BJ (cell line): ENCODE data around the gene PRSS33. TPM values are rescaled to one million over a fixed set of nuclear protein-coding genes. Genes with fewer than 3 reads are reported as not detected.

Experiments used
- CTCF ChIA-PET: fragments of 350-600 bp; formaldehyde crosslinking; extraction: SDS; loops from one replicate; lab custom pipeline; 2021; ENCODE audit warnings: antibody characterized with exemption, inconsistent platforms; lab: Yijun Ruan, JAX
- POLR2A ChIA-PET: fragments of 300-600 bp; sonication (Branson Sonifier 250); formaldehyde crosslinking; extraction: SDS; loops from one replicate; lab custom pipeline; 2021; ENCODE audit warnings: antibody characterized with exemption; lab: Charles Lee
- DNase-seq: peaks from one replicate; pipeline ENCODE4 v3.0.0-alpha.2; 2011; ENCODE audit warnings: low read depth
- H3K27me3 ChIP-seq: 2 replicates; pipeline ENCODE4 v1.6.0; 2011; ENCODE audit warnings: low read length; ENCODE audit not compliant: control insufficient read depth, insufficient read depth
- H3K36me3 ChIP-seq: 2 replicates; pipeline ENCODE4 v1.5.1; 2011; ENCODE audit warnings: low read length; ENCODE audit not compliant: control insufficient read depth, insufficient read depth
- H3K4me3 ChIP-seq: 2 replicates; pipeline ENCODE4 v1.5.1; 2011; ENCODE audit warnings: low read depth, mild to moderate bottlenecking, control low read depth, low read length
- polyA plus RNA-seq: library from polyadenylated mRNA; depleted of rRNA; stranded (reverse); fragments of >200 nt; gene quantifications from 2 replicates; pipeline ENCODE4 v1.2.3, GENCODE V29; 2011; rRNA removed
- small RNA-seq: library from RNA; depleted of rRNA; stranded (forward); fragments of <200 nt; gene quantifications from one replicate; pipeline ENCODE3, GENCODE V24; 2012; ENCODE audit warnings: low replicate concordance, low read depth; ENCODE audit not compliant: insufficient read length
- TF ChIP-seq, protein P1 (sequence below): IDR thresholded peaks from 2 replicates; pipeline ENCODE4 v1.5.1; 2011; ENCODE audit warnings: low read depth, mild to moderate bottlenecking, control low read depth, inconsistent platforms, low read length, moderate library complexity; ENCODE audit not compliant: insufficient read depth

Gene PRSS33
- polyA plus RNA-seq, 1 experiment: not detected

DNA sequence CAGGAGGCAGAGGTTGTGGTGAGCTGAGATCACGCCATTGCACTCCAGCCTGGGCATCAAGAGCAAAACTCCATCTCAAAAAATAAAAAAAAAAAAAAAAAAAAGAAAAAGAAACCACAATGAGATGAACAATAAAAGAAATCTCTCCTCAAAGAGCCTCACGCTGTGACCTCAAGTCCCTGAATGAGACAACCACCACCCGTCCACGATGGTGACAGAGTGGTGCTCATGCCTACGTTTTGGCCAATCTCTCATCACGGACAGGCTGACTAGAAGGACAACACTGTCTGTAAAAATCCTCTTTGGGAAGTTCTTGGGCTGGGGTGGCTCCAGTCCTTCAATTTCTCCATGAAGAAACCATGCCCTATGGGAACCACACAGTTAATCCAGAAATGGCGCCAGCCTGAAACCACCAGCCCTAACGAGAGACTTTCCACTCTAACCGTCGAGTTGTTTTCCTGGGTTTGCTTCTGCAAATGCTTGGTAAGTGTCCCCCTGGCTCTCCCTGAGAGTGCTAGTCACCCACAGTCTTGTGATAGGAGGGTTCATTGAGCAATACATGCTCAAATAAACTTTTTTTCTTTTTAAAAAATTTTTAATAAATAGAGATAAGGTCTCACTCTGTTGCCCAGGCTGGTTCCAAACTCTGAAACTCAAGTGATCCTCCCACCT lies 52.4 kb downstream of the PRSS33 start:
- ChIA-PET CTCF (no interaction called here), POLR2A (no interaction called here)
- Histone ChIP-seq H3K27me3 (peaks cover 1% of the 10 kb centered on the region; the same call in 1 of the 2 replicates), H3K4me3 (no peak overlapping the region), H3K36me3 (no peaks in the 10 kb centered on the region)
- DNase-seq: no peak
- TF ChIP-seq, protein P1, sequence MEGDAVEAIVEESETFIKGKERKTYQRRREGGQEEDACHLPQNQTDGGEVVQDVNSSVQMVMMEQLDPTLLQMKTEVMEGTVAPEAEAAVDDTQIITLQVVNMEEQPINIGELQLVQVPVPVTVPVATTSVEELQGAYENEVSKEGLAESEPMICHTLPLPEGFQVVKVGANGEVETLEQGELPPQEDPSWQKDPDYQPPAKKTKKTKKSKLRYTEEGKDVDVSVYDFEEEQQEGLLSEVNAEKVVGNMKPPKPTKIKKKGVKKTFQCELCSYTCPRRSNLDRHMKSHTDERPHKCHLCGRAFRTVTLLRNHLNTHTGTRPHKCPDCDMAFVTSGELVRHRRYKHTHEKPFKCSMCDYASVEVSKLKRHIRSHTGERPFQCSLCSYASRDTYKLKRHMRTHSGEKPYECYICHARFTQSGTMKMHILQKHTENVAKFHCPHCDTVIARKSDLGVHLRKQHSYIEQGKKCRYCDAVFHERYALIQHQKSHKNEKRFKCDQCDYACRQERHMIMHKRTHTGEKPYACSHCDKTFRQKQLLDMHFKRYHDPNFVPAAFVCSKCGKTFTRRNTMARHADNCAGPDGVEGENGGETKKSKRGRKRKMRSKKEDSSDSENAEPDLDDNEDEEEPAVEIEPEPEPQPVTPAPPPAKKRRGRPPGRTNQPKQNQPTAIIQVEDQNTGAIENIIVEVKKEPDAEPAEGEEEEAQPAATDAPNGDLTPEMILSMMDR: no peak

Small RNA genes lying within 50 kb of the gene (small RNA-seq; reads per million reads assigned to genes)
- gene SNORA3C: not detected

Other genes with a start within 250 kb of the PRSS33 start
- gene PDPK1, start 249.5 kb downstream of the PRSS33 start, polyA plus RNA-seq: 25.0 and 31.3 TPM in 2 replicates
- 25.4 and 34.5 TPM in 2 replicates for gene KCTD5, start 105.0 kb downstream of the PRSS33 start, polyA plus RNA-seq
- 0.81 and 0.97 TPM in 2 replicates for gene PRSS27, start 67.3 kb downstream of the PRSS33 start, polyA plus RNA-seq
- 72.6 and 105 TPM in 2 replicates for gene SRRM2, start 34.9 kb downstream of the PRSS33 start, polyA plus RNA-seq
- 212 and 215 TPM in 2 replicates for gene ELOB, start 10.3 kb downstream of the PRSS33 start, polyA plus RNA-seq
- not detected in 2 replicates for gene PRSS41, start 10.9 kb upstream of the PRSS33 start, polyA plus RNA-seq
- gene PRSS21, start 29.7 kb upstream of the PRSS33 start, polyA plus RNA-seq: 0.13 TPM in 1 of 2 replicates, not detected in the other
- 0.10 TPM in 2 replicates for gene ZG16B, start 42.7 kb upstream of the PRSS33 start, polyA plus RNA-seq
- gene PRSS22, start 70.6 kb upstream of the PRSS33 start, polyA plus RNA-seq: not detected in 2 replicates
- gene FLYWCH2, start 95.7 kb upstream of the PRSS33 start, polyA plus RNA-seq: 25.6 and 39.9 TPM in 2 replicates
- gene FLYWCH1, start 124.4 kb upstream of the PRSS33 start, polyA plus RNA-seq: 16.2 and 25.4 TPM in 2 replicates
- gene KREMEN2, start 176.7 kb upstream of the PRSS33 start, polyA plus RNA-seq: not detected in 2 replicates
- gene PAQR4, start 181.8 kb upstream of the PRSS33 start, polyA plus RNA-seq: 2.7 and 4.4 TPM in 2 replicates
- 3.6 and 6.9 TPM in 2 replicates for gene PKMYT1, start 192.9 kb upstream of the PRSS33 start, polyA plus RNA-seq
- gene CLDN9, start 225.4 kb upstream of the PRSS33 start, polyA plus RNA-seq: not detected in 2 replicates
- 0.12 TPM in 1 of 2 replicates, not detected in the other for gene CLDN6, start 230.6 kb upstream of the PRSS33 start, polyA plus RNA-seq
- 218 and 282 TPM in 2 replicates for gene TNFRSF12A, start 232.8 kb upstream of the PRSS33 start, polyA plus RNA-seq
- 26.2 and 33.7 TPM in 2 replicates for gene HCFC1R1, start 236.4 kb upstream of the PRSS33 start, polyA plus RNA-seq
- gene THOC6, start 236.5 kb upstream of the PRSS33 start, polyA plus RNA-seq: 11.0 and 20.5 TPM in 2 replicates
- gene BICDL2, start 249.4 kb upstream of the PRSS33 start, polyA plus RNA-seq: 0.04 and 0.09 TPM in 2 replicates